ENCODE measurements around the gene PTGER2.
A peak's percentile ranks its signal among the peaks of the same experiment; 100 is the strongest.

PTGER2 gene, protein sequence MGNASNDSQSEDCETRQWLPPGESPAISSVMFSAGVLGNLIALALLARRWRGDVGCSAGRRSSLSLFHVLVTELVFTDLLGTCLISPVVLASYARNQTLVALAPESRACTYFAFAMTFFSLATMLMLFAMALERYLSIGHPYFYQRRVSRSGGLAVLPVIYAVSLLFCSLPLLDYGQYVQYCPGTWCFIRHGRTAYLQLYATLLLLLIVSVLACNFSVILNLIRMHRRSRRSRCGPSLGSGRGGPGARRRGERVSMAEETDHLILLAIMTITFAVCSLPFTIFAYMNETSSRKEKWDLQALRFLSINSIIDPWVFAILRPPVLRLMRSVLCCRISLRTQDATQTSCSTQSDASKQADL

DNA sequence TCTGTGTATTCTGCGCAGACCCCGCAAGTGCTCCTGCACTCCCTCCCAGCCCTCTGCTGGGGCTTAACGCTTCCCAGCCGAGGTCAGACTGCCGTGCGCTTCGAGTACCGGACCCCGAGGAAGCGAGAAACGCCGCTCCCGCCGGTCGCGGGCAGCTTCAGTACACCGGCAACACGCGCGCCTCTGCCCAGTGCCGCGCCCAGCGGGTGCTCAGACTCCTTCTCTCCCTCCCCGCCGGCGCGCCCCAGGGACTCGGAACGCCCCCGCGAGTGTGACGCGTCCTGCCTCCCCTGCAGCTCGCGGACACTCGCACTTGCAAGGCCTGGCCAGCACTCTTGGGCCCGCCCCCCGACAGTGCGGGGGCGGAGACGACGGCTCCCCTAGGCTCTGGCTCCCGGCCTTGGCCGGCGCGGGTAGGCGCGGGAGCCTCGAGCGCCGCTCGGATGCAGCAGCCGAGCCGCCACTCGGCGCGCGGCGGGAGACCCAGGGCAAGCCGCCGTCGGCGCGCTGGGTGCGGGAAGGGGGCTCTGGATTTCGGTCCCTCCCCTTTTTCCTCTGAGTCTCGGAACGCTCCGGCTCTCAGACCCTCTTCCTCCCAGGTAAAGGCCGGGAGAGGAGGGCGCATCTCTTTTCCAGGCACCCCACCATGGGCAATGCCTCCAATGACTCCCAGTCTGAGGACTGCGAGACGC lies at the start of gene PTGER2:
Gene PTGER2, plus strand, starts transcription at position 410 of the 692 bp plus-strand sequence. Its CDS starts 237 bp downstream, at position 647.
- DNase-seq (ENCODE audit: low read depth), result no peak

DNA sequence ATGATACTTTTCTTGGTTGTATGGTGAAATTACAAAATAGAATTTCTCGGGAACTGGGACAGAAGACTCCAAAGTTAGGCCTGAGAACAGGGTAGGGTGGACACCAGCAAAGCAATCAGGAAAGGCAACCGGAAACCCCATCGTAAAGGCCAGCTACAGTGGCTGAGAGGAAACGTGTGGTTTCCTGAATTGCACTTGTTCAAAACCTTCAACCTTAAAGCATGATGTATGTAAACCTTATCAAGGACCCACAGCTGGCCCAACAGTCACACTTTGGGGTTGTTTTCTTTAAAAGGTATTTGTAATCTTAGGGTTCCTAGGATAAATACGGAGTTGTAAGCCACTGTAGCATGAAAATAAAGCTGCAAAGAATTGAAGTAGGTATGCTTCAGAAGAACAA lies 48.9 kb upstream of the PTGER2 start:
- DNase-seq (ENCODE audit: low read depth), result no peak

GRCh38 chr14:52266179-52266578 lies 47.9 kb upstream of the PTGER2 start:
- peak; percentile 19 for DNase-seq (ENCODE audit: low read depth)

GRCh38 chr14:52266782-52267181 lies 47.3 kb upstream of the PTGER2 start:
- no peak for DNase-seq (ENCODE audit: low read depth)

DNA sequence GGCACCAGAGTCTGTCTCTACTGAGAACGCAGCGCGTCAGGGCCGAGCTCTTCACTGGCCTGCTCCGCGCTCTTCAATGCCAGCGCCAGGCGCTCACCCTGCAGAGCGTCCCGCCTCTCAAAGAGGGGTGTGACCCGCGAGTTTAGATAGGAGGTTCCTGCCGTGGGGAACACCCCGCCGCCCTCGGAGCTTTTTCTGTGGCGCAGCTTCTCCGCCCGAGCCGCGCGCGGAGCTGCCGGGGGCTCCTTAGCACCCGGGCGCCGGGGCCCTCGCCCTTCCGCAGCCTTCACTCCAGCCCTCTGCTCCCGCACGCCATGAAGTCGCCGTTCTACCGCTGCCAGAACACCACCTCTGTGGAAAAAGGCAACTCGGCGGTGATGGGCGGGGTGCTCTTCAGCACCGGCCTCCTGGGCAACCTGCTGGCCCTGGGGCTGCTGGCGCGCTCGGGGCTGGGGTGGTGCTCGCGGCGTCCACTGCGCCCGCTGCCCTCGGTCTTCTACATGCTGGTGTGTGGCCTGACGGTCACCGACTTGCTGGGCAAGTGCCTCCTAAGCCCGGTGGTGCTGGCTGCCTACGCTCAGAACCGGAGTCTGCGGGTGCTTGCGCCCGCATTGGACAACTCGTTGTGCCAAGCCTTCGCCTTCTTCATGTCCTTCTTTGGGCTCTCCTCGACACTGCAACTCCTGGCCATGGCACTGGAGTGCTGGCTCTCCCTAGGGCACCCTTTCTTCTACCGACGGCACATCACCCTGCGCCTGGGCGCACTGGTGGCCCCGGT lies 46.4 kb upstream of the PTGER2 start, which contains the start of gene PTGDR:
Gene PTGDR, plus strand, starts transcription at position 198 of the 778 bp plus-strand sequence. Its CDS starts 117 bp downstream, at position 315.
- DNase-seq (ENCODE audit: low read depth), result no peak

- DNase-seq (ENCODE audit: low read depth), result no peak
Observed at GRCh38 chr14:52268279-52269061, 45.6 kb upstream of the PTGER2 start.

DNA sequence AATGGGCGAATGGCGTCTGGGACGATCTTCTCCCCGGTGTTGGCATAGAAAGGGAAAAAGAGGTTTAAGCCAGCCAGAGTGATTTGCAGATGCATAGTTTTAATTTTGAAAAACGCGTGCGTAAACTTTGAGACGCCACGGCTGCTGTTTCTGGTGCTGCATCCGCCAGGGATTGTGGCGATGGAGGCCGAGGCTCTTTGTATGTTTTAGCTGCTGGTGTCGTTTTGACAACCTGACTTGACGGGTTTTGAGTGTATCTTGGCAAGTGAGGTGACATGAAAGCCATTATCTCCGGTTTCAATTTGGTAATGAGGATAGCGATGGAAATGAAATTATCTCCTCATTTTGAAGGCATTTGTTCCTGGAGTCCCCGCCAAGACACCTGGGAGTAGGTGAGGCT lies 45.0 kb upstream of the PTGER2 start:
- DNase-seq (ENCODE audit: low read depth), result no peak

DNA sequence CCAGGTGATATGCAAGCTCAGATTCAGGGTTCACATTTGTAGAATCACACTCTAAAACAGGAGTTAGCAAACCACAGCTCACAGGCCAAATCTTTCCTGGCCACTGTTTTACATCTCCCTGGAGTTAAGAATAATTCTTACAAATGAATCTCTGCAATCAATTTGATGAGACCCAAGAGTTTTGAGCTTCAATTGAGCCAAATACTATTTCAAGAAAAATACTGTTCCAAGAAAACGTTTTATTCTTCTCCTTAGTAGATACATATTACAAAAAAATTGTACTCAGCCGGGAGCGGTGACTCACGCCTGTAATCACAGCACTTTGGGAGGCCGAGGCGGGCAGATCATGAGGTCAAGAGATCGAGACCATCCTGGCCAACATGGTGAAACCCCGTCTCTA lies 44.1 kb upstream of the PTGER2 start:
- no peak for DNase-seq (ENCODE audit: low read depth)

DNA sequence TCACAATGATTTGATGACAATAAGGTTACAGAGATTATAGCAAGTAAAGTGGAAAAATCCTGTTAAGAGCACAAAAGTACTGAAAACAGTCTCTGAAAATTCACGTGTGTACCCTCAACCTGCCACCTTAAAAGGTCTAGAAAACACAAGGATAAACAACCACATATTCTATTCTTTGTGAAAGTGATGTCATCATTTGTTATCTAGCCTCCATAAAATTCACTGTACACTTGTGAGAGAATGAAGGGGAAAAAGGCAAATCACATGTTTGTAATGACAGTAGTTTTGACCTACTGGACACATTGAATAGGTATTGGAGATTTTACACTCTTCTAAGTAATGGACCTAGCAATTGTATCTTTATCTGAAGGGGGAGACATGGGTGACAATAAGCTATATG lies 42.6 kb upstream of the PTGER2 start:
- DNase-seq (ENCODE audit: low read depth), result no peak

DNA sequence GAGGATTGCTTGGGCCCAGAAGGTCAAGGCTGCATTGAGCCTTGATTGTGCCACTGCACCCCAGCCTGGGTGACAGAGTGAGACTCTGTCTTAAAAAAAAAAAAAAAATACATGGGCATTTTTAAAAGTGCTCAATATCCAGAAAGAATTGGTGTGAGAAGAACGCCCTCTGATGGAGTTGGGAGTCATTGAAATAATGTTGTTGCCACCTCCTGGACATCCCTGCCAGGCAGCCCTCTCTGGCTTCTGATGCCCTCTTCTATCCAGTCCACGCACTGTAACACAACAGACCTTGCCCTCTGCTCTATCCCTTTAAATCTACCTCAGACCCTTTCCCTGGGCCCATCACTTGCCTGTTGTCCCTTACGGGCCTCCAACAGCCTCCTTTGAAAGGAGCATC lies 41.7 kb upstream of the PTGER2 start:
- DNase-seq (ENCODE audit: low read depth), result no peak

DNA sequence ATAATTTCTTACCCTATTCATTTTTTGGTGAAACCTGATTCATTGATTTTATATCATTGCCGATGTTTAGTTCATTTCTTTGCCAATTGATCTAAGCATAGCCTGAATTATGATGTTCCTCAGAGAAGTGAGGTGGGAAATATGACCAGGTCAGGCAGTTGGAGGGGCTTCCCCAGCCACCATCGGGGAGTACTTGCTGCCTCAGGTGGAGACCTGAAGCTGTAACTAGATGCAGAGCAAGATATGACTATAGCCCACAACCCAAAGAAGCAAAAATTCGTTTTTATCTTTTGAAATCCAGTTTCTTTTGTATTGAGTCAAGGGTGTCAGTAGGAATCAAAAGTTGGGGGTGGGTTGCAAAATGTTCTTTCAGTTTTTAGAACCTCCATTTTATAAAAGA lies 38.7 kb upstream of the PTGER2 start:
- no peak for DNase-seq (ENCODE audit: low read depth)

- no peak for DNase-seq (ENCODE audit: low read depth)
Observed at GRCh38 chr14:52277552-52277951, 36.6 kb upstream of the PTGER2 start.

- DNase-seq (ENCODE audit: low read depth), result peak; percentile 20
Observed at GRCh38 chr14:52279408-52279807, 34.7 kb upstream of the PTGER2 start.

DNA sequence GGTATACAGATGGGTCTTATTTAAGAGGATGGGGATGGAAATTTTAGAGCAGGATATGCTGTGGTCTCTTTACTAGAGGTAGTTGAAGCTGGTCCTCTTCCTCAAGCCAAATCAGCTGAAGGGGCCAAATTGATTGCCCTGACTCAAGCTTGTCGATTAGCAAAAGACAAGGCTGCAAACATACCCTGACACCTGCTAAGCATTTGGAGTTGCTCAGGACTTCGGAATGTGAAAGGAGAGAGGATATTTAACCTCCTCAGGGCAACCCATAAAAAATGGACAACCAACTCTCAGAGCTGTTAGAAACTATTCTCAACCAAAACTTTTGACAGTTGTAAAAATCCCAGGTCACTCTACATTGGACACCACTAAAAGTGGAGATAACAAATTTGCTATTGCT lies 31.0 kb upstream of the PTGER2 start:
- no peak for DNase-seq (ENCODE audit: low read depth)

DNA sequence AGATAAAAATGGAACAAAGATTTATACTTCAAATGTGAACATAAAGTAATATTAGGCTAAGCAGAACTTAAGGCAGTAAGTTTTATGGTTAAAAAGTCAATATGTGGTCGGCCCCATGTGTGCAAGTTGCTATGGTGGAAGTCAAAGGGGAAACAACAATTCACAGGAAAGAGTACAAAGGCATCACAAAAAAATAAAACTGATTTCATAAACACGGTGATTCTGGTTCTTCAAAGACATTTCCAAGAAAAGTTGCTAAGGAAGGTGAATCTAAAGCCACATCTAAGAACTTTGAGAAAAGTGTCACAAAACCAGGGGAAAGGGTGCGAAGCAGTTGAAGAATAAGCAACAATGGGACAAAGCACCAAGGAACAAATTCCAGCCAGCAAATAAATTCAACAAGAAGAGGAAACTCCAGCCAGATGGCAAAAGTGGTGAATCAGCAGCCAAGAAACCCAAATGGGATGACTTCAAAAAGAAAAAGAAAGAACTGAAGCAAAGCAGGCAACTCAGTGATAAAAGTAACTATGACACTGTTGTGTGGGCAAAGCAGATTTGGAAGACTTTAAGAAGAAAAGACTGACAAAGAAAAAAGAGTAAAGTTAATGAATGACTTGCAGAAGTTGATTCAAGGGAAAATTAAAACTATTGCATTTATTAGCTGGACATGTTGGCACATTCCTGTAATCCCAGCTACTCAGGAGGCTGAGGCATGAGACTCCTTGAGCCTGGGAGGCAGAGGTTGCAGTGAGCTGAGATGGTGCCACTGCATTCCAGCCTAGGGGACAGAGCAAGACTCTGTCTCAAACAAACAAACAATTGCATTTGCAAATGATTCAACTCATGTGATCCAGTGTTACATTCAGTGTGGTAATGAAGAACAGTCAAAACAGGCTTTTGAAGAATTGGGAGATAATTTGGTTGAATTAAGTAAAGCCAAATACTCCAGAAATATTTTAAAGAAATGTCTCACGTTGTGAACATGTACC lies 27.2 kb upstream of the PTGER2 start:
- DNase-seq (ENCODE audit: low read depth), result no peak

DNA sequence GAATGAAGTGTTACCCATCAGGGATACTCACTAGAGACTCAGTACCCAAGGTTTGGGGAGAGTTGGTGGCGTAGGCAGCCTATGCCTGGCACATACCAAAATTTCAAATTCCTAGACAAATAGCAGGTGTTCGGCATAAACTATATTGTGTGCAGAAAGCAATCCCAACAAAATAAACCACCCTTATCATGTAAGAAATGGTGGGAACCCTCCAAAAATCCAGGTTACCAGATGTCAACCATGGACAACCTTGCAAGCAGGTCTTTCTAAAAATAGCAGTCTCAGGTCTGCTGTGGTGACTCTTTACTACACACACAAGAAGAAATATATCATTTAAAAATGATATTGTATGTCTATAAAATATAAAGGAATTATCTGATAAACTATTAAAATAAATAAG lies 17.7 kb upstream of the PTGER2 start:
- no peak for DNase-seq (ENCODE audit: low read depth)

DNA sequence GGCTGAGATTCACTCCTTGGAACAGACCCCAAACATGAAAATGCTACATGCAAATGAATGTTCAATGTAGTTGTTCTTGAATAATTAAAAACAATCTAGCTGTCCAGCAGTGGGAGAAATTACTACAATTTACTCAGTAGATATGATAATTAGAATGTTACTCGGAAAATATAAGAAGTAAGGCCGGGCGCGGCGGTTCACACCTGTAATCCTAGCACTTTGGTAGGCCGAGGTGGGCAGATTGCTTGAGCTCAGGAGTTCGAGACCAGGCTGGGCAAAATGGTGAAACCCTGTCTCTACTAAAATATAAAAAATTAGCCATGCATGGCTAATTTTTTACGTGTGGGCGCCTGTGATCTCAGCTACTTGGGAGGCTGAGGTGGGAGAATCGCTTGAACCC lies 15.3 kb upstream of the PTGER2 start:
- no peak for DNase-seq (ENCODE audit: low read depth)

- DNase-seq (ENCODE audit: low read depth), result no peak
Observed at GRCh38 chr14:52299692-52300278, 14.3 kb upstream of the PTGER2 start.

- DNase-seq (ENCODE audit: low read depth), result no peak
Observed at GRCh38 chr14:52303236-52303635, 10.9 kb upstream of the PTGER2 start.

GRCh38 chr14:52304248-52304904 lies 9.7 kb upstream of the PTGER2 start:
- no peak for DNase-seq (ENCODE audit: low read depth)

All from HS-5 (cell line).